Muscle of leg (tissue), 11 donors: ENCODE results near the gene RGS8. TPM values are rescaled to one million over a fixed set of nuclear protein-coding genes. Genes with fewer than 3 reads are reported as not detected.

ENCODE experiments used
- DNase-seq: peaks from one replicate; pipeline ENCODE4 v3.0.0; 2013
- H3K27ac ChIP-seq: one replicate; pipeline ENCODE4 v1.5.1; 2013; ENCODE audit warnings: mild to moderate bottlenecking, low read length, control low read depth
- H3K27me3 ChIP-seq: one replicate; pipeline ENCODE4 v1.6.1; 2013; ENCODE audit warnings: low read length; ENCODE audit not compliant: control insufficient read depth, insufficient read depth
- H3K36me3 ChIP-seq: one replicate; pipeline ENCODE4 v1.6.1; 2013; ENCODE audit warnings: low read length; ENCODE audit not compliant: control insufficient read depth, insufficient read depth
- H3K4me1 ChIP-seq: one replicate; pipeline ENCODE4 v1.6.1; 2013; ENCODE audit warnings: low read length; ENCODE audit not compliant: control insufficient read depth, insufficient read depth
- H3K4me3 ChIP-seq: one replicate; pipeline ENCODE4 v1.5.1; 2013; ENCODE audit warnings: low read length, control low read depth
- H3K9me3 ChIP-seq: replicated peaks from 2 replicates; pipeline ENCODE4 v1.6.1; 2013; ENCODE audit warnings: low read depth, low read length; ENCODE audit not compliant: control insufficient read depth
- WGBS: methylation state at CpG from one replicate; pipeline ENCODE4 v1.1.5; 2013; ENCODE audit warnings: missing lambda C conversion rate; ENCODE audit not compliant: insufficient coverage; 5-methylcytosine and 5-hydroxymethylcytosine counted together
- polyA plus RNA-seq, 8 donors: library from polyadenylated mRNA; unstranded; fragments of 120-200 nt; gene quantifications; one replicate each; pipeline versions ENCODE4 v1.2.1 to v1.2.3, GENCODE V29; 2013; ENCODE audit warnings: inconsistent platforms in 1 of 8, low replicate concordance in 1 of 8; ENCODE audit not compliant: insufficient read length in 8 of 8, insufficient read depth in 1 of 8
- total RNA-seq: library from RNA; stranded (reverse); fragments of 120-200 nt; gene quantifications from one replicate; pipeline ENCODE4 v1.2.4, GENCODE V29; 2013

Gene RGS8
- total and polyA plus RNA-seq, 9 donors, result 0.04 to 0.18 (median 0.10) TPM; not detected in 1

DNA sequence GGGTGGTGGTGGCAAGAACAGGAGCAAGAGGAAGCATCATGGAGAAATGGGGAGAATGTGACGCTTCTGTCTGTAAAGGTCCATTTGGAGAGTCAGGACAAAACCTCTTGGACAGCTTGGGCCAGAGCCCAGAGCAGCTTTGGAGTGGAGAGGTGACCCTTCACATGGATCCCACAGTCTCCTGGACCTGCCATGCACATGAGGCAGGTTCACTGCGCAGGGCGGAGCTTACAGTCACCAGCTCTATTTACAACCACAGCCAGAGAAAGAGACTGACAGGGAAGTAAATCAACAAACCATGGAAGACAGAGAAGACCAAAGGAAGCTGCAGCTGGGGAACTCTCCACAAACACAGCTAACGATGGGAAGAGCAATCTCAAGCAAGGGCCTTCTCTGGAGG, 828 bp upstream of the RGS8 start:
- 90% methylated on average over 3 of the region's 4 CpGs for WGBS

DNA sequence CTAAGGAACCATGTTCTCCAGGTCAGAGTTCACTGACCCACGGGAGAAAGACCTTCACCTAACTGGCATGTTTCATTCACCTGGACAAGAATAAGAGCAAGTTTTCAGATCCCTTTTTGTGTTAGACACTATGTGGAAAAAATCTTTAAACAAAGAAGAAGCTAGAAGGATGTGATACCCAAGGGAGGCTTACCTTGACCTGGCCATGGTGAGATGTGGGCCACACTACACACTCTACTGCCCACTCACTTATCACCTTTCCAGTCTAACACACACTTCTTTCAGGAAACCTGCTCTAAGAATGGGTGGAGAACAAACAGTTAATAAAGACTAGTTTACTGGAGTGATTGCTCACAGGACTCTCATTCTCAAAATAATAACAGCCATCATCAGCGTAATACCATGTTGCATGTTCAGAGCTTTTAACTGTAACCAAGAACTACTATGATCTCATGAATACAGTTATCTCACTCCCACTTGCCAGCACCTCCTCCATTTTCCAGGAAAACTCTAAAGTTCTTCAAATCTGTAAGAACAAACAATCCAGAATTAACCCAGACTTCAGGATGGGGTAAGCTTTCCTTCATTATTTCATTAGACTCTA, 1.4 kb downstream of the RGS8 start:
- H3K27me3 ChIP-seq, result peaks cover 10% of the 10 kb centered on the region
- no peak overlapping the region for H3K4me3 ChIP-seq
- no peak for DNase-seq
- H3K9me3 ChIP-seq, result no peaks in the 10 kb centered on the region
- WGBS, result 62% methylated on average over 1 of the region's 2 CpGs
- no peaks in the 10 kb centered on the region for H3K36me3 ChIP-seq
- peaks cover 6% of the 10 kb centered on the region for H3K4me1 ChIP-seq
- H3K27ac ChIP-seq, result no peak overlapping the region

More for the DNA sequence above, 828 bp upstream of the RGS8 start:
- H3K27ac ChIP-seq, result no peak overlapping the region
- peaks cover 10% of the 10 kb centered on the region for H3K27me3 ChIP-seq
- H3K9me3 ChIP-seq, result no peaks in the 10 kb centered on the region
- H3K4me3 ChIP-seq, result no peak overlapping the region
- no peak for DNase-seq
- no peaks in the 10 kb centered on the region for H3K4me1 ChIP-seq
- H3K36me3 ChIP-seq, result no peaks in the 10 kb centered on the region

DNA sequence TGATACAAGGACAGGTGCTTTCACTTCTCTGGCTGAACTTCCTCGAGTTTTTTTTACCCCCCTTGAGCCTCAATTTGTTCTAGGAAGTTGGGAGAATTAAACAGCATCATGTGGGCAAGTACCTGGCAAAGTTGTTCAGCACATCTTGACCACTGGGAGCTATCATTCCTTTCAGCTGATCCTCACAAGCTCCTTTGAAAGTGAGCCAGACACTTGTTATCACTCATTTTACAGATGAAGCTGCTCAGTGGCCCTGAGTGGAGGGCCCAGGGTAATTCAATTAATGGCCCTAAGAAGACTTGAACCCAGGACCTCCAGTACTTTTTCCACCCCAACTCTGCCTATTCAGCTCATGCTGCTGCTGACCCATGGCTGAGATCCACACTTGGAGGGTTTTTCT, 2.0 kb downstream of the RGS8 start:
- Histone ChIP-seq H3K27me3 (peaks cover 10% of the 10 kb centered on the region), H3K27ac (no peak overlapping the region), H3K36me3 (no peaks in the 10 kb centered on the region), H3K4me1 (peaks cover 7% of the 10 kb centered on the region), H3K9me3 (no peaks in the 10 kb centered on the region), H3K4me3 (no peak overlapping the region)
- WGBS, result no CpG with 5 or more reads among the region's 1 CpG
- DNase-seq, result no peak

- Histone ChIP-seq H3K4me3 (no peak overlapping the region), H3K9me3 (no peaks in the 10 kb centered on the region), H3K4me1 (peaks cover 10% of the 10 kb centered on the region), H3K27me3 (peaks cover 10% of the 10 kb centered on the region), H3K36me3 (no peaks in the 10 kb centered on the region), H3K27ac (no peak overlapping the region)
- no peak for DNase-seq
- WGBS, result 77% methylated on average over 8 of the region's 8 CpGs
Measured at GRCh38 chr1:182681568-182681912, 2.8 kb downstream of the RGS8 start.

DNA sequence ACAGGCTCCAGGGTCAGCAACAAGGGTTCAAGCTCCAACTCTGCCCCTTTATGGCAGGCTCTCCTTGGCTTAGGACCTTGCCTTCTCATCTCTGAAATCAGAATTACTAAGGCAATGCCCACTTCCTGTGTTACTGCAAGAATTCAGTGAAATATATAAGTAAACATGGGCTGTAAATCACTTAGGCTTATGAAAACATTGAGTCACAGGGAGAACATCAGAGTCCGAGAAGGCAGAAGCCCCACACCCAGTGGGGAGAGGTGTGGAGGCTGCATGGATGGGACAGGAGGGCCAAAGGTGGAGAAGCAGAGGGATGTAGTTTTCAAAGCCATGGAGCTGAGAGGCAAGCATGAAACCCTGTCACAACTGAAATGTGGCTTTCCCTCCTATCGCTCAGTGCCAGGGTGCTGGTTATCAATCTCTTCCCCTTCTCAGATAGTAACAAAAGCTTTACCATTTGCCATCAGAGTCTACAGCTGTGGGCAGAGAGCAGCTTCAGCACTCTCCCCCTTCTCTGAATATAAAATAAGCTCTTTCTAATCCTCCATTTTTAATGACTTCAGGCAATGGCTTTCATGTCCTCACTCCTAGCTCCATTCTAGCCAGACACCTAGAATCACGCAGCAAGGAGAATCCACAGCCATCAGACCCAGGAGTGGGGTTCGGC, 3.4 kb downstream of the RGS8 start:
- Histone ChIP-seq H3K27ac (no peak overlapping the region), H3K9me3 (no peaks in the 10 kb centered on the region), H3K4me3 (no peak overlapping the region), H3K27me3 (peaks cover 10% of the 10 kb centered on the region), H3K4me1 (peaks cover 12% of the 10 kb centered on the region), H3K36me3 (no peaks in the 10 kb centered on the region)
- DNase-seq, result no peak
- WGBS, result 100% methylated on average over 3 of the region's 4 CpGs

DNA sequence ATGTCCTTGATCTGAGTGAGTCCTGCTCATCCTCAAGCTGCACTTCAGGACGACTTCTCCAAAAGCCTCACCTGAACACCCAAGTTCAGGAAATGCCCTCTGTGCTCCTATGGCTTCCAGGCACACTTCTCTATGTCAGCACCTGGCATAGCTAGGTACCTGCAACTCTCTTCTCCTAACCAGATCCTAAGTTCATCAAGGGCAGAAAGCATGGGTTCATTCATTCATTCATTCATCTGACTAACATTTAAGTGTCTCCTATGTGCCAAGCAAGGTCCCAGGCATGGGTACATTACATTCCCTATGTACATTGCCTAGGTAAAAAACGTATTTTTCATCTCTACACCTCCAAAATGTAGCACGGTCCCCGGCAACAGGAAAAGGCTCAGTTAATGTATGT, 4.0 kb downstream of the RGS8 start:
- 73% methylated on average over 1 of the region's 4 CpGs for WGBS
- H3K27ac ChIP-seq, result no peak overlapping the region

DNA sequence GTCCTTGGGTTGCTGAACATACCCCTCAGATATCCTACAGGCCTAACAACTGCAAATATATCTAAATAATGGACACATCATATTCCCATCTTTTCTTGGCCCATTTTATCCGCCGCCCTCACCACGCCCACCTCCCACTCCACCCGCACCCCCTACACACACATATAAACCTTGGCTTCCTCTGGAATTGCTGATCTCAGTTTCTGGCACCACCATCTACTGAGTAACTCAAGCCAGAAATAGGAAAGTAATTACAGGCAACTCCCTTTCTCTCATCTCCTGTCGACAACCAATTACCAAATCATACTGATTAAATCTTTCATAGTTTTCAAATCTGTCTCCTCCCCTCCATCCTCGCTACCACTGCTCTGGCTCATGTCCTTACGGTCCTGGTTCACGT, 4.7 kb downstream of the RGS8 start:
- Histone ChIP-seq H3K4me1 (peaks cover 25% of the 10 kb centered on the region), H3K27ac (no peak overlapping the region), H3K27me3 (peaks cover 6% of the 10 kb centered on the region), H3K9me3 (no peaks in the 10 kb centered on the region), H3K4me3 (no peak overlapping the region), H3K36me3 (no peaks in the 10 kb centered on the region)
- WGBS, result 32% methylated on average over 8 of the region's 8 CpGs
- peak; percentile 73 for DNase-seq

More for the DNA sequence above, 4.0 kb downstream of the RGS8 start:
- Histone ChIP-seq H3K36me3 (no peaks in the 10 kb centered on the region), H3K4me3 (no peak overlapping the region), H3K9me3 (no peaks in the 10 kb centered on the region), H3K27me3 (peaks cover 10% of the 10 kb centered on the region), H3K4me1 (peaks cover 18% of the 10 kb centered on the region)
- no peak for DNase-seq

- WGBS, result 50% methylated on average over 2 of the region's 5 CpGs
- peak overlapping the region; percentile 22 for H3K27ac ChIP-seq
- no peaks in the 10 kb centered on the region for H3K27me3 ChIP-seq
- H3K9me3 ChIP-seq, result no peaks in the 10 kb centered on the region
- H3K36me3 ChIP-seq, result no peaks in the 10 kb centered on the region
- peaks cover 33% of the 10 kb centered on the region for H3K4me1 ChIP-seq
- H3K4me3 ChIP-seq, result no peak overlapping the region
- DNase-seq, result no peak
Measured at GRCh38 chr1:182677397-182678098, 6.8 kb downstream of the RGS8 start.

DNA sequence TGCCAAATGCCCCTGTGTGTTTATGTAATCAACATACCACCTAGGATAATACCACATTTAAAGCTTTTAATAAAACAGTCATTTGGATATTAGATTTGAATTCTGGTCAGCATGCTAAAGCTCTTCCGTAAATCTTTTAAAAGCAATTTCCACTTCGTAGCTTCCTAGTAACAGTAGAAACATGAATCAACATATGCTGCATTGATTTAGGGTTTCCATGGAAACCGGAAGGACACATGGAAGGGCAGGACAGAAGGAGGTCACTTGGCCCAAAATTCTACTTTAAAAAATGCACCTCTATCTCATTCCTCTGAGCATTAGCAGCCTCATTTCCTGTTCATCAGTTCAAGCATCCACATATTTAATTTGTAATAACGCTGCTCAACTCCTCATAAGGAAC, 8.1 kb downstream of the RGS8 start:
- H3K36me3 ChIP-seq, result no peaks in the 10 kb centered on the region
- H3K27me3 ChIP-seq, result peaks cover 5% of the 10 kb centered on the region
- H3K4me3 ChIP-seq, result no peak overlapping the region
- no CpG with 5 or more reads among the region's 4 CpGs for WGBS
- DNase-seq, result peak; percentile 95
- no peaks in the 10 kb centered on the region for H3K9me3 ChIP-seq
- peaks cover 42% of the 10 kb centered on the region for H3K4me1 ChIP-seq
- peak overlapping the region; percentile 83 for H3K27ac ChIP-seq

- DNase-seq, result peak; percentile 89
- H3K4me3 ChIP-seq, result no peak overlapping the region
- no peaks in the 10 kb centered on the region for H3K9me3 ChIP-seq
- 23% methylated on average over 4 of the region's 8 CpGs for WGBS
- no peaks in the 10 kb centered on the region for H3K36me3 ChIP-seq
- peak overlapping the region; percentile 83 for H3K27ac ChIP-seq
- peaks cover 7% of the 10 kb centered on the region for H3K27me3 ChIP-seq
- peaks cover 40% of the 10 kb centered on the region for H3K4me1 ChIP-seq
Measured at GRCh38 chr1:182674346-182675246, 9.8 kb downstream of the RGS8 start.
